GM18870 (cell line): ENCODE results near the gene RPP25.
A peak's percentile ranks its signal among the peaks of the same experiment; 100 is the strongest.

ENCODE experiments used
- ATAC-seq: cut with Tn5 transposase; IDR thresholded peaks from one replicate; pipeline ENCODE4 v1.9.1; 2021; ENCODE audit warnings: moderate library complexity; ENCODE audit not compliant: unreplicated experiment

Gene RPP25, protein sequence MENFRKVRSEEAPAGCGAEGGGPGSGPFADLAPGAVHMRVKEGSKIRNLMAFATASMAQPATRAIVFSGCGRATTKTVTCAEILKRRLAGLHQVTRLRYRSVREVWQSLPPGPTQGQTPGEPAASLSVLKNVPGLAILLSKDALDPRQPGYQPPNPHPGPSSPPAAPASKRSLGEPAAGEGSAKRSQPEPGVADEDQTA

DNA sequence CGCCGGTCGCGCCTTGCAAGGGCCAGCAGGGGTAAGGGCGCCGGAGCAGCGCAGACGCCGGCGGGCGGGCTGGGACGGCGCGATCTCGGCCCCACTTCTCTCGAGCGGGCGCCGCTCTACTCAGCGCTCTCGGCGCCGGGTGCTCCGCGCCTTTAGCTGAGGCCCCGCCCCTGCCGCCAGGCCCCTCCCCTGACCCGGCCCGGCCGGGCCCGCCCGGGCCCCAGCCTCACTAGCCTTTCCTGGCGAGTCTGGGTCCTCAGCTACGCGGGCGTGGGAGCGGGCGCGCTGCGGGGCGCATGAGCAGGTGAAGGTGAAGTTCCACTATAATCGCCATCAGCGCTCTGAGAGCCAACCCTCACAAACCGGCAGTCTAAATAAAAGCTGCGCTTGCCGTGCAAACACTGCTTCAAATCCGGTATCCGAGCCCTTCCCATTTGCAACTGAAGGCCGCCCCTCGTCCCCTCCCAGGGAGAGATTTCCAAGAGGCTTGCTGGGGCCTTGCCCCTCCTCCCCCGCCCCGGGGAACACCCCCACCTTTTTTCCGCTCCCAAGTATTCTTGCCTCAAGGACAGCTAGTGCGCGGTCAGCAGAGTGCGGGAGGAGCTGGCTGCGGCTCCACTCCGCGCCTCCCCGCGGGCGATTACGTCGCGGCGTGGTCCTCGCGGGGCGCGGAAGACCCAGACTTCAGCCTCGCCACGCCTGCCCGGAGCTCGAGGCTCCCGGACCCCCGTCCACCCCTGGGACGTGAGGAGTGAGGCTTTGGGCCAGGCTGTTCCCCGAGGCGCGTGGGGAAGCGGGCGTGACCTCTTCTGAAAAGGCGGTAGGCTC, at the start of gene RPP25:
RPP25 (minus strand) TSS at position 125 of the 828 bp plus-strand sequence. CDS start 189 bp downstream, outside the sequence.
- ATAC-seq, result no peak

DNA sequence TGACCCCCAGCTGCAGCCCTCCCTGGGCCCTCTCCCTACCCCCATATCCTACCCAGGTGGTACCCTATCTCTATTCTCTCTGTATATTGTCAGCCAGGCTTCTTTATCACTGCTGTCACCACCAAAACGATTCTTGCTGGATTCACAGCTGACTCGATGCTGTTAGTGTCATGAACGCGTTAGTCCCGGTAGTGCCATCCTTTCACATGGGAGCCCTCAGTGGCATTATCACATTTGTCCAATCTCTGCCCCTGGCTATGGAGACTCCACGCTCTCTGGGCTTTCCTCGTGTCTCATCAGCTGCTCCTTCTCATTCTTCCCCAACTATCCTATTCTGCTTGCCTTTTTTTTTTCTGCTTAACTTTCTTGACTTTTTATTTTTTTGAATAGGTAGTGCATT, 45.8 kb upstream of the RPP25 start:
- no peak for ATAC-seq

DNA sequence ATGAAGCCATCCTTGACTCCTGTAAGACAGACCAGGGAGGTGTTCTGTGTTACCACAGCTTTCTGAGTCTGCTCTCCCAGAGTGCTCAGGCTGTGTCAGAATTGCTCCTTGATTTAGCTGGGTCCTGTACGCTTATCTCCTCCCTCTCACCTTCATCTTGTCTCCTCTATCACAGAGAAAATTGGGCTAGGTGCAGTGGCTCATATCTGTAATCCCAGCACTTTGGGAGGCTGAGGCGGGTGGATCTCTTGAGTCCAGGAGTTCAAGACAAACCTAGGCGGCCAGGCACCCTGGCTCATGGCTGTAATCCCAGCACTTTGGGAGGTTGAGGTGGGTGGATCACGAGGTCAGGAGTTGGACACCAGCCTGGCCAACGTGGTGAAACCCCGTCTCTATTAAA, 44.7 kb upstream of the RPP25 start:
- no peak for ATAC-seq

GRCh38 chr15:74997543-74997942, 41.0 kb upstream of the RPP25 start:
- ATAC-seq, result no peak

DNA sequence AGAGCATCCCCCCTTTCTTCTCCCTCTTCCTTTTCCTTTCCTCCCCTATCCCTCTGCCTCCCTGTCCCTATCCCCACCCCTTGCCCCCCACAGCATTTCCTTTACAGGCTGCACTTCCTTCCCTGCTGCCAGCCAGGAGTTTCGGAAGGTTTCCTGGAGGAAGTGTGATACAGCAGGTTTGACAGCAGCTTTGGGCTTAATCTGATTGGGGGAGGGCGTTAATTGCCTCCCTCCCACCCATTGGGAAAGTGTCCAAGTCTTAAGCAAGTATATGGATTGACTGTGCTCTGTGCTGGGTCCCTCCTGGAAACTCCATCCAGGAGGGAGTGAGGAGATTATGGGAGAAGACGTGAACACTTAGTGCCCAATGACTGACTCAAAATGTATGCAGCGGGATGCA, 40.6 kb upstream of the RPP25 start:
- ATAC-seq, result no peak

DNA sequence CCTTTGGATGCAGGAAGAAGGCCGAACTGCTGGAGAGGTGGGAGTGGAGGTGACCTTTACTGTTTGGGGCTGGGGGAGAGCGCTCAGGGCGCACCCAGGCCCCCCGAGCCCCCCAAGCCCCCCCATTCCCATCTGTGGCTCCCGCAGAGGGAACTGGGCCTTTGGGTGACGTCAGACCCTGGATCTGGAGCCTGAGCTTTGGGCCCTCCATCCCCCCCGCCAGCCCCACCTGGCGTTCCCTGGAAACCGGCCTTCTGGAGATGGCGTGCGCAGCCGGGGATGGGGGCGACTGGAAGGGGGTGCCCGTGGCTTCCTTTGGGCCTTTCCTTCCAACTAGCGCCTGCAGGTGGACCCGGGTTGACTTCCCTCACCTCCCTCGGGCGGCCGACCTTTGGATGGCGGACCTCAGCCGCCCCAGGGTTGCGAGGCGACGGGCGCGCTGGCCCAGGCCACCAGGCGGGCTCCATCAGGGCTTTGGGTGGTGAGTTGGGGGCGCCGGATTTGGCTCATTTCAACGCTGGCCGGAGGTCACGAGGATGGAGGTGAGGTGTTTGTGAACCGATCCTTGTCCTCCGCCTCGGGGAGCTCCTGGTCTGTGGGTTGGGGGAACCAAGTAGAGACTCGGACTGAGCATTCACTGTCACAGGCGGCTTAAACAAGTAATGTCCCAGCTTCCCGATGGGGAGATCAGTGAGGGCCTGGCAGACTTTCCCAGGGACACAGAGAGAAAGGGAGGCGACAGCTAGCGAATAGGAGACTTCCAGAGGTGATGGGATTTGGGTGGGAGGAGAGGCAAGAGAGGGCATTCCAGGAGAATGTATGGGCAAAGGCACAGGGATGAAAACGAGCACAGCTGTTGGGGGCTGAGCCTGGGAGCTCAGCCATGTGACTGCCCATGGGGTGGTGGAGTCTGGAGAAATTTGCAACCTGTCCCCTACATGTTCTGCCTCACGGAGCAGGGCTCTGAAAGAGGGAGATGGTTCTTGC, 39.5 kb upstream of the RPP25 start:
- no peak for ATAC-seq

- ATAC-seq, result no peak
These were observed 38.7 kb upstream of the RPP25 start, which contains the start of gene SCAMP5 for GRCh38 chr15:74995182-74995778. Gene SCAMP5 (plus strand): TSS chr15:74995563. CDS start chr15:75011840, 16,277 bp downstream.

- no peak for ATAC-seq
These were observed 38.1 kb upstream of the RPP25 start for GRCh38 chr15:74994685-74995084.

DNA sequence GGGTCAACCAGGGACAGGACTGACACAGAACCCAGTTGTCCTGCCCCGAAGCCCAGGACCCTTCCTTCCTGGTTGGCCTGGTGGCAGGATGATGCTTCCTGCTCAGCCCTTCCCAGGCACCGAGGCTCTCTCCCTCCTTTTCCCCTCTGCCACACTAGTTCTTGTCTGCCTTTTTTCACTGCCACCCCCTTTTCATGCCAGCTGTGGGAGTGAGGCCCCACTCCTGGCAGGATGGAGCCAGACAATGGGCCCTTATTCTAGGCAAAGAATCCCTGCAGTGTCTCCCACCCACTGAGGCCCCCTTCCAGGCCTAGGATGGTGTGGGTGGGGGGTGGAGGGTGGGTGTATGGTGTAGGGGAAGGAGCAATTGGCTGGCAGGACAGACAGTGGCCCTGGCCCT, 37.7 kb upstream of the RPP25 start:
- ATAC-seq, result no peak

- ATAC-seq, result no peak
These were observed 36.0 kb upstream of the RPP25 start for GRCh38 chr15:74992619-74993018.

- no peak for ATAC-seq
These were observed 33.0 kb upstream of the RPP25 start for GRCh38 chr15:74989527-74989926.

- ATAC-seq, result no peak
These were observed 31.6 kb upstream of the RPP25 start for GRCh38 chr15:74988007-74988800.

DNA sequence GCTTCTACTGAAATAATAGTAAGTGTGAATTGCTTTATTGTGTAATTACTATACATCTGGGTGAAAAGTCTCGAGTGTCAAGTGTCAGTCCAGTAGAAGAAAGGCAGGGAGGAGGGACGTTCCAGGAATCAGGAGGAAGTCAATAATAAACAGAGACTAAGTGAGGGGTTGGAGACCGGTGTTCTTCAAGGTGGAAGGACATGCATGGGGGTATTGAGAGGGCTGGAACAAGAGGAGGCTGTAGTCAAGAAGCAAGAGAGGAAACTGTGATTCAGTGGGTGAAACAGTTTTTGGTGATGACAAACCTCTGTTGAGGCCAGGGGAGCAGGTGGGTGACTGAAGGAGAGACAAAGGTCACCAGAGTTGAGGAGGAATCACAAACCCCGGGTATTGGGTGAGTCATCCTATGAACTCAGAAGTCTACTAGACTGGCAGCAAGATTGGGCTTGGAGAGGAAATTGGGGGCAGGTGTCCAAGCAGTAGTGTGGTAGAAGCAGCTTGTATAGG, 27.2 kb upstream of the RPP25 start:
- peak; percentile 53 for ATAC-seq

GRCh38 chr15:74982183-74982582, 25.6 kb upstream of the RPP25 start:
- no peak for ATAC-seq

DNA sequence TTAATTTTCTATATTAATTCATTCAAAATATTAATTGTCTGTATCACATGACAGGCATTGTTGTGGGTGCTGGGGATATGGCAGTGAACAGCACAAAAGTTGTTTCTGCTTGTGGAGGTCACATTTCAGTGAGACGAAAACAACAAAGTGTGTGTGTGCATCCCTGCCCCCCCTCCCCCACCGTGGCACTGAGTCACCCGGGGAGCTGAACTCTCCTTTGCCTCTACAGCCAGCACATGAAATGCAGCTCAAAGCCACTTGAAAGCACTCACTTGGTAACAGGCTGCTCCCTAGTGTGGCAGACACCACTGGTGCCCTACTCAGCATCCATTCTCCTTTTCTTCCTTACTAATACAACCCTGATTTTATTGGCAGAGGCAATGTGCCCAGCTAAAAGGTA, 21.9 kb upstream of the RPP25 start:
- no peak for ATAC-seq

DNA sequence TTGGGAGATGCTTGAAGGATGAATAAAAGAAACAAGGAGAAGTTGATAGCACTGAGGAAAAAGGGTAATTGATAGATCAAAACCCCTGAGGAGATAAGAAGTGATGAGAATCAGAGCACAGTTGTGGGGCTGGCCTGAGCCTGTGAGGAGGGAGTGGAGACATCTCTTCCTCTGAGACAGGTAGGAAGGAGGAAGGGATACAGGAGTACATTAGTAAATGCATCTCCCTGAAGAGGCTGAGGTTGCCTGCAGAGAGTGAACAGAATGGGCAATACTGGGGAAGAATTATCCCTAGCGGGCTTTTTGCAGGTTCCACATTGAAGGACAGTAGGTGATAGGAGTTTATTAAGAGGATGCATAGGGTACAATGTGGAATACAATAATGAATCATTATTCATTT, 21.5 kb upstream of the RPP25 start:
- ATAC-seq, result no peak

DNA sequence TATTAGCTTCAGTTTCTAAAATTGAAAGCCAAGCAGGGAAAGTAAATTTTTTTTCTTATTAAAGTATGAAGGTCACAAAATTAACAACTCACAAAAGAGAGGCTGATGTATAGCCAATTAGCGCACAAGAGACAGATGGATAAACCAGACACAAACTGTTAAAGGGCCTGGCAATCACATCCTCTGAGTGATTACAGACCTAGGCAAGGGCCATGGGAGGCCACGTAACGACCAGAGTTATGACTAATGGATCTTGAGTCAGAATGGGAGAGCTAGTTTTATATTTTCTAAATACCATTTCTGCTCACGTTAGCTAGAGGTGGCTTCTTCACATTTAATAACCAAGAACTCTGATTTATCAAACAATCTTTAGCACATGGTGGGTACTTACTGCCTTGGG, 21.0 kb upstream of the RPP25 start:
- no peak for ATAC-seq

- ATAC-seq, result no peak
These were observed 19.6 kb upstream of the RPP25 start for GRCh38 chr15:74976159-74976558.

DNA sequence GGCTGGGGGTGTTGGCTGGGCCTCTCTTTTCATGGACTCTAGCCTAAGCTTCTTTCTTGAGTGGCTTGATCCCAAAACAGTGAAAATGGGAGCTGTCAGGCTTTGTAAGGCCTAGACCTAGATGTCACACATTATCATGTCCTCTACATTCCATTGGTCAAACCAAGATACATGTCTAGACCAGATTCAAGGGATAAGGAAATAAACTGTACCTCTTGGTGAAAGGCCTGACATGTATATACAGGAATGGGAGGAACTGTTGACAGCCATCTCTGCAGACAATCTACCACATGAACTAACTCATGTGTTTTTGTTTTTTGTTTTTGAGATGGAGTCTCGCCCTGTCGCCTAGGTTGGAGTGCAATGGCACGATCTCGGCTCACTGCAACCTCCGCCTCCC, 11.1 kb upstream of the RPP25 start:
- ATAC-seq, result no peak

DNA sequence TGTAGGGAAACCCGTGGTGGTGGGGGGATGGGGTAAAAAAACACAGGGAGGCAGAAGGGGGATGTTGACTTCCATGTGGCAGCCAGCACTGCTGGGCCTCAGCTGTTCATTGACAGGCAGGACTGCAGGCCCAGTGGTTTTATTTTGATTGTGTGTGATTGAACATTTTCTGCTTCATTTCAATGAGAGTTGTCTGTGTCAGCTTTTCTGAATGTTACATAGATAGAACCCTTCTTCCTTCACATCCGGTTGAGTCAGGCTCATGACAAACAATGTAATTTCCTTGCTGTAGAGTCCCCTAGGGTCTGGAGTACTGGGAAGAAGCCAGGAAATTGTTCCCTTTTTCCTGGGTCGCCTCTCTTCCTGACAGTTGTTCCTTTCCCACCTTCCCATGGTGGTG, 8.2 kb upstream of the RPP25 start:
- ATAC-seq, result no peak
